RCC 7860 (cell line): ENCODE results near the gene TNFRSF19.
"Not testable (repeated sequence)": the region's sequence is repeated elsewhere in the genome, so short reads cannot be mapped to it uniquely, and the experiment has no call there.

Experiments
- DNase-seq: peaks from one replicate; pipeline ENCODE4 v3.0.0-alpha.2; 2015; ENCODE audit warnings: low spot score
- FAIRE-seq: peaks from 2 replicates; lab custom pipeline; 2012; peaks lifted over from hg19 to GRCh38; lab: Jason Lieb, UNC

TNFRSF19 gene

DNA sequence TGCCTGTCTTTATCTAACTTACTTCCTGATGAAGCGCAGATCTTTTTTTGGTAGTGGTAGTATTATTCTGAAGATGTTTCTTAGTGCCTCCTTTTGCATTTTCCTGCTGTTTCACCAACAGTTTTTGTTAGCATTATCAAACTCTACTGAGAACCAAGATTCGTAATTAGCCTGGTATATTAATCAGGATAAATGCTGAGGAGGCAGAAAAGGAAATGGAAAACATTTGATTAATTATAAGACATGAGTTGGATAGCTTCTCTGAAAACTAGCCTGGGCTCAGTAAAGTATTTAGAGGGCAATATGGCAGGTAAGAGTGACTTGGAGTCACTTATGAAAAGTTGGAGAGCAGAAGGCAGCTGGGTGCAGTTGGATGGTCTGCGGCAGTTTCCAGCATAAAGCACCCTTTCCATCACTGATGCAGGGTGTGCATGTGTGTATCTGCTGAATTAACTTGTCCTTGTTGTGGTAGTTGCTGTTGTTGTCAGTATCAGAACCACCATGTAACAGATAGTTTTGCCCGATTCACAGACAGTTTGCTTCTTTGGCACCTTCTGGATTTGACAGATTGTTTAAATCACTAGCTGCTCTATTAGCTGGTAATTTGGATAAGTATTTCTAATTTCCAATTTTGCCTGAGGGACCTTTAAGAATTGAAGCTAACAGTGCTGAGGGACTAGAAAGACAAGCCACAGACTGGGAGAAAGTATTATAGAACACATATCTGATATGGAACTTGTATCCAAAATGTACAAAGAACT lies 6.9 kb upstream of the TNFRSF19 start:
- no peak for FAIRE-seq
- DNase-seq = no peak

GRCh38 chr13:23567906-23568460 lies 2.2 kb upstream of the TNFRSF19 start:
- no peak for FAIRE-seq
- DNase-seq = no peak

GRCh38 chr13:23570921-23571315 lies 706 bp downstream of the TNFRSF19 start:
- DNase-seq = no peak
- no peak for FAIRE-seq

DNA sequence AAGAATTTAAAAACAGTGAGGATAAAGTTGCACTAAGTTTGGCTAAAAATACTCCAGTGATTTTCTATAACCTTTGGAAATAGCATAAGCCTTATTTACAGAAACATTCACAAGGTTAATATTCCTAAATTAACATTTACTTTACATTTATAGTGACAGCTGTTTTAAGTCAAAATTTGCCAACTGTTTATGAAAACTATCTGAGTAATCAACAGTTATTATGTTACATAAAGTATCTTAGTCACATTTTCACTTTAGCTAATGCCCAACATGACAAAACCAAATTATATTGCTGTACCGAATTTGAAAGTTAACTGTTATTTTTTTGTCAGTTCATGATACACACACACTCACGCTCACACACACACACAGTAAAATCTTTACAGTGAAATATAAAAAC lies 1.2 kb downstream of the TNFRSF19 start:
- no peak for FAIRE-seq
- DNase-seq = no peak

GRCh38 chr13:23572836-23573235 lies 2.6 kb downstream of the TNFRSF19 start:
- DNase-seq (no peak), FAIRE-seq (no peak)

DNA sequence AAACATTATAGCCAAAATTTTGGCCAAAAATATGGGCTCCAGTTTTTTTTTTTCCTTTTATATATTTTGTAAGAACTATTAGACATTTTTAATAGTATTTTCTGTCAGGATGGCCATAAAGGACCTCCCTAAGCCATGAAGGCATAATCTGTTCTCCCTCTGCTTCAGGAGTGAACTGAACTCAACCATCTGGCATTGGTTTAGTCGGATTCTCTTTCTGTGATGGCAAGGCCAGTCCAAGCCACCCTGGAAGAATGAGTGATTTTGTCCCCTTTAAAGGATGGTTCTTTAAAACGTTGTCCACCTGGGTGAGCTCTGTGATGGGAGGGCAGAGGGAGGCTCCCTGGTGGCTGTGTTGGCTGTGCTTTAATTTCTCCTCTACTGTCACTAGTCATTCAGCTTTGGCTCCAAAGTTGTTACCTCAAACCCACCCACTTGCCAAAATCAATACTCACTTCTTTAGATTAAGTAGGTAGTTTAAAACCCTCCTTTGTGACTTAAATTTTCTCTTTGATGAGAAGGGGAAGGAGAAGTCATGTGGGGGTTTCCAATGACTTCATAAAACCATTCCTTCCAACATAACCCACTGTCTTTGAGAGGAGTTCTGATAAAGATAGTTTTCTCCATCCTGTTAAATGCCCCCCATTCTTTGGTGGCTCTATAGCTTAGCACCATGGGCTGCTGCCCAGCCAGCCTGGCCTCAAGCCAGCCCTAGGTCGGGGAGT lies 4.4 kb downstream of the TNFRSF19 start:
- FAIRE-seq = no peak
- DNase-seq = no peak

DNA sequence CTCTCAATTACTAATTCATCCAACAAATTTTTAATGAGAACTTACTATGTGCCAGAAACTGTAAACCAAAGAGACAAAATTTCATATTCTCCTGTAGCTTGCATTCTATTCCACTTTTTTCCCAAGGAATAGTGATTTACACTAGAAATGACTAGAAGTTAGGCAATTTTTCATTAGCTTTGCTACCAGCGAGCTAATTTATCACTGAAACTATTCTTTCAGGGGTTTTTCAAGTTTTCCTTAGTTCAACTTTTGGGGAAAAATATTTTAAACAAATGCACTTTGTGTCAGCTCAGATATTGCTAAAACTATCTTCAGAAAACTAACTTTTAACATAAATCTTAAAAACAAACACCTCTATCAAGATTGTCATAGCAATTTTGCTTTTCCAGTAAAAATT lies 5.4 kb downstream of the TNFRSF19 start:
- FAIRE-seq (no peak), DNase-seq (no peak)

- DNase-seq (peak; percentile 39), FAIRE-seq (no peak)
These were observed 8.3 kb downstream of the TNFRSF19 start for GRCh38 chr13:23578411-23579071.

DNA sequence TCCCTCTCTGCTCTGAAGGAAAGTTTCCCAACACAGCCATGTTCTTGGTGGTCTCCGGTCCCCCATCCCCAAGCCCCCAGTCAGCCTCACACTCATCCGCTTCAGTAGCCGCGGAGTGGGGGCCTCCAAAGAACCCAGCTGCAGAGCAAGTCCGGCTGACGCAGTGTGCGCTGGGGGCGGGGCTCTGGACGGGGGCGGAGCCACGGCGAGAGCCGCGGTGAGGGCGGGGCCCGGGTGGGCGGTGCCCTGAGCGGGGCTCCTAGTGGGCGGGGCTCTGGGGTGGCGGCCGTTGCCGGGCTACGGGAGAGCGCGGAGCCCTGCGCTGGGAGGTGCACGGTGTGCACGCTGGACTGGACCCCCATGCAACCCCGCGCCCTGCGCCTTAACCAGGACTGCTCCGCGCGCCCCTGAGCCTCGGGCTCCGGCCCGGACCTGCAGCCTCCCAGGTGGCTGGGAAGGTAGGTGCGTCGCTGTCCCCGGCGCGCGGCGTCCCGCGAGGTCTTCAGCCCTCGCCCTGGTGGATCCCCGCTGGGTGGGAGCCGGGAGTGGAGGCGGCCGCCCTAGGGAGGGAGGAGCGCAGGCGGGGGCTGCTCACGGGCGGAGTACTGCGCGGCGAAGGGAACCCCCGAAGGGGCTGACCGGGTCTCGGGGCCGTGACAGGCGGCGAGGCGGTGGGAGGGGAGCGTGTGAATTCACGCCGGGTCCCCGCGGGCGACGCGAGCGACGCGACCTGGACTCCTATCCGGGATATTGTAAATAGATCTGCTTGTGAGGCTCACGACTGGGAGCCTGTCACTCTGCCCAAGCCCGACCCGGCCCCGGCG lies 9.1 kb downstream of the TNFRSF19 start:
- DNase-seq (peak; percentile 59), FAIRE-seq (no peak)

GRCh38 chr13:23579896-23580683 lies 9.9 kb downstream of the TNFRSF19 start:
- no peak for FAIRE-seq

DNA sequence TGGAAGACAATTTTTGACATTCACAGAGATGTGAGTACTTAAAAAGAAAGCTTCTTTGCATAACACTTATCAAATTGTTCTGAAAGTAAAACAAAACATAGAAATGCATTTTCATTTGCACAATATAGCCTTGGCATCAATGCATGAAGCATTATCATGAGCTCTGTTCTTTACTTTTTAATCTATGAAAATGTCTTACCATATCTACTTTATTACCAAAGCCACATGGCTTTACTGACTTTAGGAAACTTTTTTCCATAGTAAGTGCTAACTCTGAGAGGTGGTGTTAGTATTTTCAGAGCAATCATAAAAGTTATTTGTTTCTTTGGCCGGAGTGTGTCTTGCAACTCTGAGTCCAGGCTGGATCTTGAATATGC lies 10.5 kb downstream of the TNFRSF19 start:
- DNase-seq (no peak), FAIRE-seq (no peak)

More at GRCh38 chr13:23579896-23580683, 9.9 kb downstream of the TNFRSF19 start:
- no peak for DNase-seq

GRCh38 chr13:23583491-23583890 lies 13.3 kb downstream of the TNFRSF19 start:
- FAIRE-seq (no peak), DNase-seq (no peak)

GRCh38 chr13:23584275-23584674 lies 14.1 kb downstream of the TNFRSF19 start:
- FAIRE-seq = no peak
- no peak for DNase-seq

- DNase-seq (no peak), FAIRE-seq (no peak)
These were observed 16.1 kb downstream of the TNFRSF19 start for GRCh38 chr13:23586336-23586735.

DNA sequence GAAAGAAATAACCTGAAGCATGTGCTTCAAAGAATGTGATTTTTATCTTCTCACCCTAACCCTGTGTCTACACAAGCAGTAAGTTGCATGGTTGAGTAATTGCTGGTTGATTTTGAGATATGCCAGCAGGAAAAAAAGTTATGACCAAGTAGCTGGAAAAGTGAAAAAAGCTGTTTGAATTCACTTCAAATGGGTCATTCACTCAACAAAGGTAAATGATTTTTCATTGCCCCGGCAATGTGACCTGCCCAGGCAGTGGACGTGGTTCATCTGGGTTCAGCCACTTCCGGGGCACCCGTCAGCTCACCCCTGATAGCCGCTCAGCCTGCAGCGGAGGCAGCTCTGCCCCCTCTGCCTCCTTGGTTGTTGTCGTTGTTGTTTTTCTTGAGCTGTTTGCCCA lies 18.5 kb downstream of the TNFRSF19 start:
- FAIRE-seq (peak; percentile 66), DNase-seq (peak; percentile 32)

GRCh38 chr13:23592596-23592995 lies 22.4 kb downstream of the TNFRSF19 start:
- FAIRE-seq = no peak
- DNase-seq = no peak

DNA sequence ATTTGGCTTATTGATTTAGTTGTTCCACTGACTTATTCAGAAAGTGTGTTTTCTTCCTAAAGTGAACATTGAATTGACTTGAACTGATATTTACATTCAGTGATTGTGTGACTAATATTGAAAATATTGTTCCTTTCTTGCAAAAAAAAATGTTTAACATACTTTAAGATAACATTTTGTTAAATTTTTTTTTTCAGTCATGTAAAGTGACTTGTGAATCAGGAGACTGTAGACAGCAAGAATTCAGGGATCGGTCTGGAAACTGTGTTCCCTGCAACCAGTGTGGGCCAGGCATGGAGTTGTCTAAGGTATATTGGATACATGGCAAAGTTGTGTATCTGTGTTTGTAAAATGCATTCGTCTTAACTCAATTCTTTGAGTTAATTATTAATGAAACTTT lies 22.9 kb downstream of the TNFRSF19 start:
- FAIRE-seq (no peak), DNase-seq (no peak)

DNA sequence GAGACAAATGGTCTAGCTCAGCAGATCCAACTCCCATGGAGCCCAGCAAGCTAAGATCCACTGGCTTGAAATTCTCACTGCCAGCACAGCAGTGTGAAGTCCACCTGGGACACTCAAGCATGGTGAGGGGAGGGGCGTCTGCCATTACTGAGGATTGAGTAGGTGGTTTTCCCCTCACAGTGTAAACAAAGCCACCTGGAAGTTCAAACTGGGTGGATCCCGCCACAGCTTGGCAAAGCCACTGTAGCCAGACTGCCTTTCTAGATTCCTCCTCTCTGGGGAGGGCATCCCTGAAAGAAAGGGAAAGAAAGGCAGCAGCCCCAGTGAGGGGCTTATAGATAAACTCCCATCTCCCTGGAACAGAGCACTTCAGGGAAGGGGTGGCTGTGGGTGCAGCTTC lies 24.1 kb downstream of the TNFRSF19 start:
- not testable (repeated sequence) for FAIRE-seq

DNA sequence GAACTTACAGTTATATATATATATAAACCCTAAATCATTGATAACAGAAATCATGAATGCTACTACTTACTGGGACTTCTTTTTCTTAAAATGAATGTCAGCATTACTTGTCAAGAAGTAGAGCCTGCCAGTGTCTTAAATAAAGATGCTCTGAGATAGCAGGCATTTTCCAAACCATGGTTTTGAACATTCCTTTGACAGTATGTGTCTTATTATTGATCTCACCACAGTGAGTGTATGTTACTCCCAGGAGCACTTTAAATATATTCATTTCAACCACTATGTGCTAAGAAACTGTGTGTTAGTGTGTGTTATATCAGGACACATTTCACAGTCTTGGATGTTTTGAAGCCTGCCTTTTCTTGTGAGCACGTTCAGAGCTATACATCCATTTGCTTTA lies 28.2 kb downstream of the TNFRSF19 start:
- DNase-seq (peak; percentile 14), FAIRE-seq (peak; percentile 27)

More for the DNA sequence above, 24.1 kb downstream of the TNFRSF19 start:
- DNase-seq = not testable (repeated sequence)
